Stimulated activated CD4-positive, alpha-beta T cell treated with anti-CD3 and anti-CD28 coated beads, TNF-alpha, amount 100 ng/mL, for 24 hours (primary cell): Measurements from ENCODE around the gene UGT2B7.
"Not testable (repeated sequence)": the region's sequence is repeated elsewhere in the genome, so short reads cannot be mapped to it uniquely, and the experiment has no call there.

Experiments used
- DNase-seq, 3 experiments: peaks; one replicate each; pipeline ENCODE4 v3.0.0-alpha.2; 2020; ENCODE audit warnings: low read depth in 3 of 3

The UGT2B7 gene

GRCh38 chr4:69096111-69096656 is at the start of gene UGT2B7:
Gene UGT2B7, plus strand, starts transcription at chr4:69096474. Its CDS starts 47 bp downstream, at chr4:69096521.
- DNase-seq: no peak

- no peak for DNase-seq
These were observed 46.4 kb upstream of the UGT2B7 start for GRCh38 chr4:69049860-69050259.

GRCh38 chr4:69050853-69051575 is 45.3 kb upstream of the UGT2B7 start:
- not testable (repeated sequence) for DNase-seq

- DNase-seq: no peak
These were observed 44.7 kb upstream of the UGT2B7 start for GRCh38 chr4:69051576-69051943.

- not testable (repeated sequence) for DNase-seq
These were observed 42.9 kb upstream of the UGT2B7 start for GRCh38 chr4:69053309-69053885.

GRCh38 chr4:69054033-69054432 is 42.2 kb upstream of the UGT2B7 start:
- not testable (repeated sequence) for DNase-seq

GRCh38 chr4:69054578-69055200 is 41.6 kb upstream of the UGT2B7 start:
- no peak for DNase-seq

- no peak for DNase-seq
These were observed 40.1 kb upstream of the UGT2B7 start for GRCh38 chr4:69056150-69056549.

- no peak for DNase-seq
These were observed 39.2 kb upstream of the UGT2B7 start for GRCh38 chr4:69056921-69057550.

GRCh38 chr4:69057620-69058409 is 38.5 kb upstream of the UGT2B7 start:
- no peak for DNase-seq

- DNase-seq: no peak
These were observed 37.7 kb upstream of the UGT2B7 start for GRCh38 chr4:69058410-69059059.

GRCh38 chr4:69060651-69061308 is 35.5 kb upstream of the UGT2B7 start:
- DNase-seq: no peak

GRCh38 chr4:69064391-69064790 is 31.9 kb upstream of the UGT2B7 start:
- DNase-seq: no peak

- DNase-seq: no peak
These were observed 29.3 kb upstream of the UGT2B7 start for GRCh38 chr4:69066945-69067344.

- no peak for DNase-seq
These were observed 27.2 kb upstream of the UGT2B7 start for GRCh38 chr4:69069085-69069484.

- DNase-seq: no peak
These were observed 25.7 kb upstream of the UGT2B7 start for GRCh38 chr4:69070590-69070989.

GRCh38 chr4:69071286-69071685 is 25.0 kb upstream of the UGT2B7 start:
- DNase-seq: no peak

- no peak for DNase-seq
These were observed 22.9 kb upstream of the UGT2B7 start for GRCh38 chr4:69073375-69073774.

GRCh38 chr4:69075061-69075792 is 21.0 kb upstream of the UGT2B7 start:
- DNase-seq: no peak

- no peak for DNase-seq
These were observed 17.4 kb upstream of the UGT2B7 start for GRCh38 chr4:69078852-69079251.
